ENCODE results near the gene CCDC51. TPM values are rescaled to one million over a fixed set of nuclear protein-coding genes. Genes with fewer than 3 reads are reported as not detected.
"Not testable (repeated sequence)": the region's sequence is repeated elsewhere in the genome, so short reads cannot be mapped to it uniquely, and the experiment has no call there.

CCDC51 gene
- total RNA-seq = 11.5 TPM

GRCh38 chr3:48439820-48440589, at the start of gene CCDC51, which contains the start of gene TMA7:
TSS of gene CCDC51 (minus strand) at chr3:48440119. CDS start at chr3:48435128, 4,991 bp downstream.
TSS of gene TMA7 (plus strand) at chr3:48440257. CDS start at chr3:48440297, 40 bp downstream.
- peak; percentile 99 for DNase-seq

GRCh38 chr3:48486952-48487351, 47.0 kb upstream of the CCDC51 start:
- DNase-seq = no peak

GRCh38 chr3:48482822-48483221, 42.9 kb upstream of the CCDC51 start:
- DNase-seq = not testable (repeated sequence)

- not testable (repeated sequence) for DNase-seq
Observed at GRCh38 chr3:48480891-48481290, 41.0 kb upstream of the CCDC51 start.

GRCh38 chr3:48478626-48479555, 39.0 kb upstream of the CCDC51 start:
- no peak for DNase-seq

GRCh38 chr3:48477959-48478520, 38.1 kb upstream of the CCDC51 start:
- no peak for DNase-seq

- DNase-seq = no peak
Observed at GRCh38 chr3:48476426-48477053, 36.6 kb upstream of the CCDC51 start.

- no peak for DNase-seq
Observed at GRCh38 chr3:48475188-48475587, 35.3 kb upstream of the CCDC51 start.

GRCh38 chr3:48474619-48475018, 34.7 kb upstream of the CCDC51 start:
- no peak for DNase-seq

- not testable (repeated sequence) for DNase-seq
Observed at GRCh38 chr3:48474031-48474430, 34.1 kb upstream of the CCDC51 start.

- DNase-seq = no peak
Observed at GRCh38 chr3:48473617-48473952, 33.7 kb upstream of the CCDC51 start.

GRCh38 chr3:48472923-48473616, 33.2 kb upstream of the CCDC51 start:
- DNase-seq = peak; percentile 96

GRCh38 chr3:48472673-48472922, 32.7 kb upstream of the CCDC51 start:
- no peak for DNase-seq

GRCh38 chr3:48470286-48470685, 30.4 kb upstream of the CCDC51 start:
- no peak for DNase-seq

GRCh38 chr3:48469046-48469915, 29.4 kb upstream of the CCDC51 start:
- DNase-seq = no peak

GRCh38 chr3:48468329-48468731, 28.4 kb upstream of the CCDC51 start:
- no peak for DNase-seq

- no peak for DNase-seq
Observed at GRCh38 chr3:48467473-48468267, 27.8 kb upstream of the CCDC51 start.

GRCh38 chr3:48467110-48467454, 27.2 kb upstream of the CCDC51 start:
- DNase-seq = no peak

GRCh38 chr3:48466386-48467109, 26.6 kb upstream of the CCDC51 start:
- DNase-seq = no peak
